GM19463 (cell line): ENCODE measurements around the gene KRTAP10-5.
"Not testable (repeated sequence)": the region's sequence is repeated elsewhere in the genome, so short reads cannot be mapped to it uniquely, and the experiment has no call there.

Experiments used
- ATAC-seq: cut with Tn5 transposase; IDR thresholded peaks from one replicate; pipeline ENCODE4 v1.9.1; 2021; ENCODE audit warnings: mild to moderate bottlenecking, moderate library complexity; ENCODE audit not compliant: unreplicated experiment

KRTAP10-5 gene

DNA sequence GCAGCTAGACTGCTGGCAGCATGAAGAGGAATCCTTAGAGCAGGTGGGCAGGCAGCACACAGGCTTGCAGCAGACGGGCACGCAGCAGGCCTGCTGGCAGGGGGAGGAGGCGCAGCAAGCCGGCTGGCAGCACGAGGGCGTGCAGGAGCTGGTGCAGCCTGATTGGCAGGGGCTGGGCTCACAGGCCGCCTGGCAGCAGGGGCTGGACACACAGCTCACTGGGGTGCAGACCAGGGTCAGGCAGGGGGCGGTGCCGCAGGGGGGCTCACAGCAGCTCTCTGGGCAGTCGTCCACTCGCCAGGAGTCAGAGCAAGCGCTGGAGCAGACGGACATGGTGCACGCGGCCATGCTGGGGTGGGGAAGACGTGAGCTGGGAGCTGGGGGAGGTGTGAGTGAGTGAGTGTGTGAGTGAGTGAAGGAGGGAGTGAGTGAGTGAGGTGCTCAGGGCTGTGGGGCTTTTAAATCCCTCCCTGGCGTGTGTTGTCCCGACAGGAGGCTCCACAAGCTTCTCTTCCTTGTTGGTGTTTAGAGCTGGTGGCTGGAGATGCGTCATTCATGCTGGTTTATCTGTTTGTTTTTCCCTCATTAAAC is at the start of gene KRTAP10-5:
TSS of gene KRTAP10-5 (minus strand) at position 374 of the 591 bp plus-strand sequence. CDS start at position 348, 26 bp downstream.
- not testable (repeated sequence) for ATAC-seq

GRCh38 chr21:44628707-44629391 is 48.4 kb upstream of the KRTAP10-5 start:
- ATAC-seq, result no peak

DNA sequence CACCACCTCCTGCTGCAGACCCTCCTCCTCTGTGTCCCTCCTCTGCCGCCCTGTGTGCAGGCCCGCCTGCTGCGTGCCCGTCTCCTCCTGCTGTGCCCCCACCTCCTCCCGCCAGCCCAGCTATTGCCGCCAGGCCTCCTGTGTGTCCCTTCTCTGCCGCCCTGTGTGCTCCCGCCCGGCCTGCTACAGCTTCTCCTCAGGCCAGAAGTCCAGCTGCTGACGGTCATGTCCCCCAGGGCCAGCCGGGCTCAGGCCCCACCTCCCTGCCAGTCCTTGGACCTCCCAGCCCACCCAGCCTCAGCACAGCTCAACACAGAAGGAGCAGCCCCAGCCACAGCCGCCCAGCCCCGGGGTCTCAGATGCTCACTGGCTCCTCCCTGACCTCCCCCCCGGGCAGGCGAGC is 47.4 kb upstream of the KRTAP10-5 start:
- ATAC-seq, result not testable (repeated sequence)

DNA sequence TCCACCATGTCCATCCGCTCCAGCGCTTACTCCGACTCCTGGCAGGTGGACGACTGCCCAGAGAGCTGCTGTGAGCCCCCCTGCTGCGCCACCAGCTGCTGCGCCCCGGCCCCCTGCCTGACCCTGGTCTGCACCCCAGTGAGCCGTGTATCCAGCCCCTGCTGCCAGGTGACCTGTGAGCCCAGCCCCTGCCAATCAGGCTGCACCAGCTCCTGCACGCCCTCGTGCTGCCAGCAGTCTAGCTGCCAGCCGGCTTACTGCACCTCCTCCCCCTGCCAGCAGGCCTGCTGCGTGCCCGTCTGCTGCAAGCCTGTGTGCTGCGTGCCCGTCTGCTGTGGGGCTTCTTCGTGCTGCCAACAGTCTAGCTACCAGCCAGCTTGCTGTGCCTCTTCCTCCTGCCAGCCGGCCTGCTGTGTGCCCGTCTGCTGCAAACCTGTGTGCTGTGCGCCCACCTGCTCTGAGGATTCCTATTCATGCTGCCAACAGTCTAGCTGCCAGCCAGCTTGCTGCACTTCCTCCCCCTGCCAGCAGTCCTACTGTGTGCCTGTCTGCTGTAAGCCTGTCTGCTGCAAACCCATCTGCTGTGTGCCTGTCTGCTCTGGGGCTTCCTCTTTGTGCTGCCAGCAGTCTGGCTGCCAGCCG is 46.9 kb upstream of the KRTAP10-5 start:
- ATAC-seq, result not testable (repeated sequence)

DNA sequence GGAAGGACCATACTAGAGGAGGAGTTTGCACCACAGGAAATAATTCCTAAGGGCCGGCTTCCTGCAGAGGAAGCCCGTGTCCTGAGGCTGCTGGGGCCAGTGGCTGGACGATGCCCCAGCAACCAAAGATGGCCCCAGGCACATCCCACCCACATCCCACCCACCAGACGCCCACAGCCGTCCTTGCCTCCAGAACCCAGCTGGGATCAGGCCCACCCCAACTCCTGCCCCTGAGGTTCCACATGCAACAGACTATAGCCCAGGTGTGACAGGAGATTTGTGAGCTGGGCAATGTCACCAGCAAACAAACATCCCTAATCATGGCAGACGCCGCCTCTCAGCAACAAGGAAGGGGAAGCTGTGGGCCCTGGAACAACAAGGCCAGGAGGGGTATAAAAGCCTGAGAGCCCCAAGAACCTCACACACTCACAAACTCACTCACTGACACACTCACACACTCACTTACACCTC is 46.3 kb upstream of the KRTAP10-5 start, which contains the start of gene KRTAP10-9:
TSS of gene KRTAP10-9 (plus strand) at position 421 of the 471 bp plus-strand sequence. CDS start 79 bp downstream, outside the sequence.
- no peak for ATAC-seq

- no peak for ATAC-seq
These were observed 45.9 kb upstream of the KRTAP10-5 start for GRCh38 chr21:44626262-44626661.

- no peak for ATAC-seq
These were observed 45.4 kb upstream of the KRTAP10-5 start for GRCh38 chr21:44625756-44626155.

- ATAC-seq, result no peak
These were observed 43.2 kb upstream of the KRTAP10-5 start for GRCh38 chr21:44623575-44623974.

DNA sequence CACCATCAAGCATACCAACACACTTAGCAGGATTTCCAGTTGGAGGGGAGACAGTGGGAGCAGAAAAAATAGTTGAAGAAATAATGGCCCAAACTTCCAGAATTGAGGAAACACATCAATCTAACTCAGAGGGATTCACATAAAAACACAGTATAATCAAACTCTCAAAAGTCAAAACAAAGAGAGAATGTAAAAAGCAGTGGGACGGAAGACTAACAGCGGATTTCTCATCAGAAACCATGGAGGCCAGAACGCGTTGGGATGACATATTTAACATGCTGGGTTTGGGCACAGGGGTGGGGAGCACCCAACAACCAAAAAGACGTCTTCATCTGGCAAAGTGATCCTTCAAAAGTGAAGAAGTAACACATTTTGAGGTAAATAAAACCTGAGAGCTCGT is 39.5 kb upstream of the KRTAP10-5 start:
- ATAC-seq, result no peak

DNA sequence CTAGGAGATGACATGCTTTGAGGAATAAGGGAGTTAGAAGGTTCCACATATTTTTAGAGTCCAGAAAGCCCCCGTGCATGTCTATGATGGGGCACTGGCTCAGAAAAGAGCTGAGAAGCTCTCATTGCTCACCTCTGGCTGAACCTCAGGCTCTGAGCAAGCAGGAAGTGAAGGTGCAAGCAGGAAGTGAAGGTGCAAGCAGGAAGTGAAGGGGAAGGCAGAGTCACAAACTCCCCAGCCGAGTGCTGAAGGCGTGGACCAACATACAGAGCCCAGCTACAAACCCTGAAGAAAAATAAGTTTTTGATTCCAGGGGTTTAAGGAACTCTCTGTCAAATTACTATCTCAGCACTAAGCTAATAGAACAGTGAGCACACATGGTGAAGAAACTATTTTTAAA is 38.5 kb upstream of the KRTAP10-5 start:
- ATAC-seq, result no peak

DNA sequence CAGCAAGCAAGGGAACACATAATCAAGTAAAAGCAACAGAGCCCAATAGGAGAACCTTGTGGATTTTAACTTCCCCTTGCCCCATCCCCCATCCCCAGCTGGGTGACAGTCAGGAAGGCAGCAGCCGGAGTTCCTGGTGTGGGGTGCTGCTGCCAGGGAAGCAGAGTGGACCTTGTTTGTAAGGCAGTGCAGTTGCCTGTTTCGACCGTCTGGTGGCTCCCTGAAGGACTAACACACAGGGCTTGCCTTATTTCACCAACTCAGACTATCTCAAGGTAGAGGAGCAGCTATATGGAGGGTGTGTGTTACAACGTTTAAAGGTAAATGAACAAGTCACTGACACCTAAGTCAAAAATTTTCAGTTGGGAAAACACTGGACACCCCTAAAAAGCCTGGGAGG is 38.1 kb upstream of the KRTAP10-5 start:
- ATAC-seq, result no peak

- no peak for ATAC-seq
These were observed 36.7 kb upstream of the KRTAP10-5 start for GRCh38 chr21:44617071-44617501.

GRCh38 chr21:44616591-44616926 is 36.2 kb upstream of the KRTAP10-5 start:
- ATAC-seq, result no peak

DNA sequence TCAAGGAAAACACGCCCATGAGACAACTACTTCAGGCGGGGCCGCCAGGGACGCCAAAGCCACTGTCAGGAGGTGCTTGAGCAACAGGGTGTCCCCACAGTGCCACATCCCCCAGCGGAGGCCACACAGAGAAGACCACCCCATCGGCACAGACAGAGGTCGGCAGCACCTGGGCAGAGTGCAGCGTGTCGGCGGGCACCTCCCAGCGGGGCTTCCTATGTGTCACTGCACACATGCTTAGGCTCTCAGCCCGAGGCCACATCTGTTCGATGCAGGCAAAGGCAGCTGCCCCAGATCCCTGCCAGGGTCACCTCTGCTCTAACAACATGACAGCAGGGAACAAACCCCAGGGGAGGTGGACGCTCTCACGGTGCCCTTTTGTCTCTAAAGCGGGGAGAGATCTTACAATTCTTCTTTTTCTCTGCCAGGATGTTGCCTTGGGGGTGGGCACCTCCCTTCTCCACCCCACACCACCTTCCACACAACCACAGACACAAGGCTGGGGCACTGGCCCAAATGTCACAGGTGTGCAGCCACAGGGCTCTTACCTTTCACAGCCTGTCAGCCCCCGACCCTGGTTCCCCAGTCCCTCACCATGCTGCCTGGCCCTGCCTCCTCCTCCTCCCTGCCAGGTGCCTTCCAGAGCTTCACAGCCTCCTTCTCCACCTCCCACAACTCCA is 35.6 kb upstream of the KRTAP10-5 start:
- ATAC-seq, result no peak

GRCh38 chr21:44615466-44615865 is 35.1 kb upstream of the KRTAP10-5 start:
- ATAC-seq, result no peak

- ATAC-seq, result no peak
These were observed 34.6 kb upstream of the KRTAP10-5 start for GRCh38 chr21:44614961-44615391.

GRCh38 chr21:44614161-44614631 is 33.8 kb upstream of the KRTAP10-5 start:
- no peak for ATAC-seq

GRCh38 chr21:44613386-44614155 is 33.2 kb upstream of the KRTAP10-5 start:
- no peak for ATAC-seq

DNA sequence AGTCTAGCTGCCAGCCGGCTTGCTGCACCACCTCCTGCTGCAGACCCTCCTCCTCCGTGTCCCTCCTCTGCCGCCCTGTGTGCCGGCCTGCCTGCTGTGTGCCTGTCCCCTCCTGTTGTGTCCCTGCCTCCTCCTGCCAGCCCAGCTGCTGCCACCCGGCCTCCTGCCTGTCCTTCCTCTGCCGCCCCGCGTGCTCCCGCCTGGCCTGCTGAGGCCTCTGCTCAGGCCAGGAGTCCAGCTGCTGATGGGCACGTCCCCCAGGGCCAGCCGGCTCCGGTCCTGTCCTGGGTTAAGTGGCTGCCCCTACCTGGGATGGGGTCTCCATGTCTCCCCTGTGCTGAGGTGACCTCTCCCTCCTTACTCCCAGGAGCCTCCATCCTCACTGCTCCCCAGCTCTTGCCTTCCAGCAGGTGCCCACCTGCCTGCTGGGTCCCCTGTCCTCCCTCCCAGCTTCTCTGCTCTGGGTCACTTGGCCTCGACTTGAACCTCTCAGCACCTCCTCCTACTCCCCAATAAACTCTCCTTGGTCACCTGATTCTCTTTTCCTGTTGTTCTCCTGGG is 32.3 kb upstream of the KRTAP10-5 start:
- ATAC-seq, result no peak

DNA sequence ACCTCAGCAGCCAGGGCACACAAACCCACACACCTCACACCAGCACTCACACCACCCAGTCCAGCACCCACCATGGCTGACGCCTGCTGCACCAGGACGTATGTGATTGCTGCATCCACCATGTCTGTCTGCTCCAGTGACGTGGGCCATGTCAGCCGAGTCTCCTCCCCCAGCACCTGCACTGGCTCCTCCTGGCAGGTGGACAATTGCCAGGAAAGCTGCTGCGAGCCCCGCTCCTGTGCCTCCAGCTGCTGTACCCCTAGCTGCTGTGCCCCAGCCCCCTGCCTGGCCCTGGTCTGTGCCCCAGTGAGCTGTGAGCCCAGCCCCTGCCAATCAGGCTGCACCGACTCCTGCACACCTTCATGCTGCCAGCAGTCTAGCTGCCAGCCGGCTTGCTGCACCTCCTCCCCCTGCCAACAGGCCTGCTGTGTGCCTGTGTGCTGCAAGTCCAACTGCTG is 31.7 kb upstream of the KRTAP10-5 start, which contains the start of gene KRTAP10-8:
TSS of gene KRTAP10-8 (plus strand) at position 51 of the 458 bp plus-strand sequence. CDS start at position 73, 22 bp downstream.
- ATAC-seq, result no peak
